PC-3 (cell line): ENCODE data around the gene ZC2HC1B. TPM values are rescaled to one million over a fixed set of nuclear protein-coding genes. Genes with fewer than 3 reads are reported as not detected.
"Not testable (repeated sequence)": the region's sequence is repeated elsewhere in the genome, so short reads cannot be mapped to it uniquely, and the experiment has no call there.

Experiments used
- ATAC-seq: fragments of 200-7000 bp; cut with Tn5 transposase; 2 replicates; pipeline ENCODE4 v1.9.1; 2020; ENCODE audit warnings: mild to moderate bottlenecking, moderate library complexity
- BruUV-seq: library from RNA; stranded (reverse); fragments of 400-500 nt; replicated peaks from 2 replicates; lab custom pipeline; 2021; lab: Mats Ljungman, UMichigan
- CTCF ChIA-PET: fragments of 300-600 bp; sonication (Branson Sonifier 250); formaldehyde crosslinking; loops from one replicate; lab custom pipeline; 2022; ENCODE audit warnings: antibody characterized with exemption; lab: Charles Lee
- POLR2A ChIA-PET: fragments of 300-600 bp; sonication (Branson Sonifier 250); formaldehyde crosslinking; loops from one replicate; lab custom pipeline; 2022; ENCODE audit warnings: antibody characterized with exemption; ENCODE audit not compliant: unreplicated experiment; lab: Charles Lee
- DNase-seq: peaks from one replicate; pipeline ENCODE4 v3.0.0-alpha.2; 2015
- H2AFZ ChIP-seq: fragments of 300-600 bp; sonication (generic); 2 replicates; pipeline ENCODE4 v1.6.0; 2016; ENCODE audit warnings: antibody characterized with exemption, low read length
- H3F3A ChIP-seq: fragments of 300-600 bp; sonication (generic); one replicate; pipeline ENCODE4 v1.6.0; 2017; ENCODE audit warnings: antibody characterized with exemption, low read length, control low read depth, mild to moderate bottlenecking; ENCODE audit not compliant: unreplicated experiment
- H3K27ac ChIP-seq: fragments of 300-600 bp; sonication (generic); 2 replicates; pipeline ENCODE4 v1.5.1; 2016; ENCODE audit warnings: mild to moderate bottlenecking, low read length
- H3K27me3 ChIP-seq: fragments of 300-600 bp; sonication (generic); 2 replicates; pipeline ENCODE4 v1.6.1; 2016; ENCODE audit warnings: low read length, mixed read lengths
- H3K36me3 ChIP-seq: fragments of 300-600 bp; sonication (generic); 2 replicates; pipeline ENCODE4 v1.6.1; 2016; ENCODE audit warnings: low read depth, mixed run types, low read length, mixed read lengths
- H3K4me1 ChIP-seq: fragments of 300-600 bp; sonication (generic); 2 replicates; pipeline ENCODE4 v1.5.1; 2016; ENCODE audit warnings: low read length; ENCODE audit not compliant: insufficient read depth
- H3K4me2 ChIP-seq: fragments of 300-600 bp; sonication (generic); 2 replicates; pipeline ENCODE4 v1.6.0; 2016; ENCODE audit warnings: low read length
- H3K4me3 ChIP-seq: fragments of 300-600 bp; sonication (generic); 2 replicates; pipeline ENCODE4 v1.5.1; 2016; ENCODE audit warnings: mild to moderate bottlenecking, low read length, mixed read lengths
- H3K79me2 ChIP-seq: fragments of 300-600 bp; sonication (generic); 2 replicates; pipeline ENCODE4 v1.6.1; 2017; ENCODE audit warnings: low read length, mixed read lengths
- H3K9ac ChIP-seq: fragments of 300-600 bp; sonication (generic); 2 replicates; pipeline ENCODE4 v1.6.0; 2016; ENCODE audit warnings: mild to moderate bottlenecking, low read length
- H3K9me2 ChIP-seq: fragments of 300-600 bp; sonication (generic); replicated peaks from 2 replicates; pipeline ENCODE4 v1.6.1; 2016; ENCODE audit warnings: mixed run types, low read length, mixed read lengths
- H3K9me3 ChIP-seq: fragments of 300-600 bp; sonication (generic); 2 replicates; pipeline ENCODE4 v1.6.1; 2016; ENCODE audit warnings: low read length, mixed read lengths
- H4K20me1 ChIP-seq: fragments of 300-600 bp; sonication (generic); 2 replicates; pipeline ENCODE4 v1.6.1; 2016; ENCODE audit warnings: low read length, mixed read lengths
- EZH2 ChIP-seq: fragments of 300-600 bp; sonication (generic); IDR thresholded peaks from one replicate; pipeline ENCODE4 v1.6.1; 2017; ENCODE audit warnings: antibody characterized with exemption, mild to moderate bottlenecking, low read length; ENCODE audit not compliant: unreplicated experiment
- EZH2phosphoT487 ChIP-seq: fragments of 300-600 bp; sonication (generic); IDR thresholded peaks from 2 replicates; pipeline ENCODE4 v1.6.1; 2018; ENCODE audit warnings: mild to moderate bottlenecking, antibody characterized with exemption, low read length, borderline replicate concordance
- intact Hi-C: fragments of 100-400 bp; cut with micrococcal nuclease; formaldehyde crosslinking; loops from 2 replicates; pipeline ENCODE4 v1.9.0; 2023
- total RNA-seq: library from RNA; depleted of rRNA; stranded (reverse); fragments of >200 nt; gene quantifications from 2 replicates; pipeline ENCODE4 v1.2.3, GENCODE V29; 2014
- TF ChIP-seq, protein P1 (sequence below): fragments of 300-600 bp; sonication (generic); conservative IDR thresholded peaks from 2 replicates; pipeline ENCODE4 v1.5.1; 2017; ENCODE audit warnings: antibody characterized with exemption, low read depth, mild to moderate bottlenecking, low read length

The ZC2HC1B gene
- total RNA-seq, 1 experiment from 2014 or later, result not detected

GRCh38 chr6:143874503-143874902 lies 10.2 kb downstream of the ZC2HC1B start:
- H3K36me3 ChIP-seq, BruUV-seq, ATAC-seq, H3F3A ChIP-seq, CTCF ChIA-PET, POLR2A ChIA-PET, H3K4me2 ChIP-seq, H3K9ac ChIP-seq, H3K4me3 ChIP-seq, H4K20me1 ChIP-seq, H3K27me3 ChIP-seq, intact Hi-C loops, H3K27ac ChIP-seq, DNase-seq, H2AFZ ChIP-seq, H3K79me2 ChIP-seq, H3K9me2 ChIP-seq, H3K9me3 ChIP-seq: not testable (repeated sequence)
- peaks cover 14% of the 10 kb centered on the region; the same call in 1 of the 2 replicates for H3K4me1 ChIP-seq

GRCh38 chr6:143877584-143878271 lies 13.5 kb downstream of the ZC2HC1B start:
- ChIA-PET POLR2A (no interaction called here), CTCF (no interaction called here)
- peak; percentile 31 for DNase-seq
- H3K27me3 ChIP-seq, result no peaks in the 10 kb centered on the region
- no peak overlapping the region for H3K4me3 ChIP-seq
- peak overlapping the region; percentile 55 for H3K27ac ChIP-seq
- H3K9me2 ChIP-seq, result no peaks in the 10 kb centered on the region
- H3F3A ChIP-seq, result no peaks in the 10 kb centered on the region
- H2AFZ ChIP-seq, result no peak overlapping the region
- H3K36me3 ChIP-seq, result no peaks in the 10 kb centered on the region
- peak; percentile 72 for ATAC-seq
- BruUV-seq, result no TSS peak
- H3K4me1 ChIP-seq, result peaks cover 14% of the 10 kb centered on the region; the same call in 1 of the 2 replicates
- no peaks in the 10 kb centered on the region for H4K20me1 ChIP-seq
- H3K4me2 ChIP-seq, result no peak overlapping the region
- intact Hi-C loops, result no loop called here
- H3K79me2 ChIP-seq, result no peaks in the 10 kb centered on the region
- no peaks in the 10 kb centered on the region for H3K9me3 ChIP-seq
- TF ChIP-seq EZH2phosphoT487 (no peak), EZH2 (no peak)
- TF ChIP-seq, protein P1, sequence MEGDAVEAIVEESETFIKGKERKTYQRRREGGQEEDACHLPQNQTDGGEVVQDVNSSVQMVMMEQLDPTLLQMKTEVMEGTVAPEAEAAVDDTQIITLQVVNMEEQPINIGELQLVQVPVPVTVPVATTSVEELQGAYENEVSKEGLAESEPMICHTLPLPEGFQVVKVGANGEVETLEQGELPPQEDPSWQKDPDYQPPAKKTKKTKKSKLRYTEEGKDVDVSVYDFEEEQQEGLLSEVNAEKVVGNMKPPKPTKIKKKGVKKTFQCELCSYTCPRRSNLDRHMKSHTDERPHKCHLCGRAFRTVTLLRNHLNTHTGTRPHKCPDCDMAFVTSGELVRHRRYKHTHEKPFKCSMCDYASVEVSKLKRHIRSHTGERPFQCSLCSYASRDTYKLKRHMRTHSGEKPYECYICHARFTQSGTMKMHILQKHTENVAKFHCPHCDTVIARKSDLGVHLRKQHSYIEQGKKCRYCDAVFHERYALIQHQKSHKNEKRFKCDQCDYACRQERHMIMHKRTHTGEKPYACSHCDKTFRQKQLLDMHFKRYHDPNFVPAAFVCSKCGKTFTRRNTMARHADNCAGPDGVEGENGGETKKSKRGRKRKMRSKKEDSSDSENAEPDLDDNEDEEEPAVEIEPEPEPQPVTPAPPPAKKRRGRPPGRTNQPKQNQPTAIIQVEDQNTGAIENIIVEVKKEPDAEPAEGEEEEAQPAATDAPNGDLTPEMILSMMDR, result no peak
- H3K9ac ChIP-seq, result no peak overlapping the region

GRCh38 chr6:143878272-143878760 lies 14.0 kb downstream of the ZC2HC1B start:
- H3F3A ChIP-seq, result no peaks in the 10 kb centered on the region
- no peak overlapping the region for H3K4me2 ChIP-seq
- ChIA-PET POLR2A (no interaction called here), CTCF (no interaction called here)
- H3K9me2 ChIP-seq, result no peaks in the 10 kb centered on the region
- ATAC-seq (peak; percentile 97), DNase-seq (peak; percentile 88)
- H3K4me1 ChIP-seq, result peaks cover 14% of the 10 kb centered on the region; the same call in 1 of the 2 replicates
- TF ChIP-seq, protein P1, result no peak
- TF ChIP-seq EZH2, result no peak
- TF ChIP-seq EZH2phosphoT487, result no peak
- no peaks in the 10 kb centered on the region for H3K79me2 ChIP-seq
- intact Hi-C loops, result no loop called here
- no peak overlapping the region for H2AFZ ChIP-seq
- no peaks in the 10 kb centered on the region for H4K20me1 ChIP-seq
- no TSS peak for BruUV-seq
- no peak overlapping the region for H3K9ac ChIP-seq
- H3K9me3 ChIP-seq, result no peaks in the 10 kb centered on the region
- H3K36me3 ChIP-seq, result no peaks in the 10 kb centered on the region
- no peak overlapping the region for H3K4me3 ChIP-seq
- H3K27ac ChIP-seq, result peak overlapping the region; percentile 55
- H3K27me3 ChIP-seq, result no peaks in the 10 kb centered on the region
